Skeletal muscle tissue (tissue), 4 donors: ENCODE measurements around the gene SH3D19. TPM values are rescaled to one million over a fixed set of nuclear protein-coding genes. Genes with fewer than 3 reads are reported as not detected.
A peak's percentile ranks its signal among the peaks of the same experiment; 100 is the strongest.
"Not testable (repeated sequence)": the region's sequence is repeated elsewhere in the genome, so short reads cannot be mapped to it uniquely, and the experiment has no call there.

Experiments used
- H3K27ac ChIP-seq: one replicate; pipeline ENCODE4 v1.7.0; 2013; ENCODE audit warnings: mild to moderate bottlenecking, low read depth, low read length, inconsistent platforms
- H3K27me3 ChIP-seq, 3 donors: one replicate each; pipeline ENCODE4 v1.7.0; 2013; ENCODE audit warnings: low read length in 3 of 3; ENCODE audit not compliant: control insufficient read depth in 3 of 3, insufficient read depth in 3 of 3
- H3K36me3 ChIP-seq, 3 donors: one replicate each; pipeline ENCODE4 v1.7.0; 2013; ENCODE audit warnings: low read length in 3 of 3; ENCODE audit not compliant: control insufficient read depth in 3 of 3, insufficient read depth in 3 of 3
- H3K4me1 ChIP-seq, 3 donors: one replicate each; pipeline ENCODE4 v1.7.0; 2013; ENCODE audit warnings: low read length in 3 of 3, mild to moderate bottlenecking in 3 of 3; ENCODE audit not compliant: control insufficient read depth in 3 of 3, insufficient read depth in 3 of 3
- H3K4me3 ChIP-seq, 3 donors: one replicate each; pipeline ENCODE4 v1.7.0; 2013; ENCODE audit warnings: low read length in 3 of 3
- H3K9ac ChIP-seq, 3 donors: one replicate each; pipeline ENCODE4 v1.7.0; 2013; ENCODE audit warnings: low read length in 3 of 3, mild to moderate bottlenecking in 3 of 3, moderate library complexity in 2 of 3, low read depth in 1 of 3
- H3K9me3 ChIP-seq, 3 donors: one replicate each; pipeline ENCODE4 v1.7.0; 2013; ENCODE audit warnings: low read length in 3 of 3; ENCODE audit not compliant: control insufficient read depth in 3 of 3
- total RNA-seq: library from RNA; depleted of rRNA; stranded (reverse); fragments of >200 nt; gene quantifications from one replicate; pipeline ENCODE4 v1.2.3, GENCODE V29; 2014
- donor health status: Osteomylitis.

SH3D19 gene
- total RNA-seq, 1 donor from 2014 or later: 20.4 TPM

DNA sequence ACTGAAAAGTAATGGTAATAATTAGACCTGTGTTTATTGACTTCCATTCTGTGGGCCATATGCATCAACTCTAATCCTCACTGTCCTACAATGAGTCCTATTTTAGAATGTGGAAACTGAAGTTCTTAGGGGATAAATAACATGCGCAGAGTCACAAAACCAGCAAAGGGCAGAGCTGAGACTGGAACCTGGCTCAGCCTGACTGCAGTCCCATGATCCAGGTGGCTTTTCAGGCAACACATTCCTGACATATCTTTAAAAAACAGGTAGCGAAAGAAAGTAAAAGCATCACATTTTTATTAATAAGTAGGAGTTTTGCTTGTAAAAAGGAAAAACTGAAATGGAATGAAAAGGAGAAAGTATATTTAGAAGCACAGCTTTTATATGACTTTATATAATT lies 83.1 kb downstream of the SH3D19 start:
- Histone ChIP-seq H3K4me3 (no peak overlapping the region), H3K9ac (no peak overlapping the region), H3K36me3 (no peaks in the 10 kb centered on the region), H3K27ac (no peak overlapping the region), H3K4me1 (no peaks in the 10 kb centered on the region), H3K27me3 (no peaks in the 10 kb centered on the region), H3K9me3 (no peaks in the 10 kb centered on the region)

DNA sequence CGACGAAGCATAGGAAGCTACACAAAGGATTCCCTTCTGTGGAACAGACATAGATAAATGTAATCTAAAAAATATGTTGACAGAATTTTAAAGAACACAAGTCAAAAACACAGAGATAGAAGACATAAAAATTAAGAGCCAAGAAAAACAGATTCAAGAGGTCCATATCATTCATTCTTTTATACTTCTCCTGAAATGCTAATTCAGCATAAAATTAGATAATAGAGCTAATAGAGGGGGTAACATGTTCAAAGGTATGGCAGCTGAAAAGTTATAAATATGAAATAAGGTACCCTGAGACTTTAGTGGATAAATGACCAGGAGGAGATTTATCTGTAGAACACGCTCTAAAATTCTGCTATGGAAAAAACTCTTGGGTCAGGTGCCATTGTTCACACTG lies 85.8 kb downstream of the SH3D19 start:
- Histone ChIP-seq H3K27ac (no peak overlapping the region), H3K4me1 (no peaks in the 10 kb centered on the region), H3K27me3 (no peaks in the 10 kb centered on the region), H3K9ac (no peak overlapping the region), H3K36me3 (no peaks in the 10 kb centered on the region), H3K4me3 (no peak overlapping the region), H3K9me3 (no peaks in the 10 kb centered on the region)

- Histone ChIP-seq H3K27ac (no peak overlapping the region), H3K36me3 (no peaks in the 10 kb centered on the region), H3K9me3 (no peaks in the 10 kb centered on the region), H3K27me3 (no peaks in the 10 kb centered on the region), H3K9ac (no peak overlapping the region), H3K4me3 (no peak overlapping the region), H3K4me1 (no peaks in the 10 kb centered on the region)
Measured at GRCh38 chr4:151238477-151238876, 86.9 kb downstream of the SH3D19 start.

DNA sequence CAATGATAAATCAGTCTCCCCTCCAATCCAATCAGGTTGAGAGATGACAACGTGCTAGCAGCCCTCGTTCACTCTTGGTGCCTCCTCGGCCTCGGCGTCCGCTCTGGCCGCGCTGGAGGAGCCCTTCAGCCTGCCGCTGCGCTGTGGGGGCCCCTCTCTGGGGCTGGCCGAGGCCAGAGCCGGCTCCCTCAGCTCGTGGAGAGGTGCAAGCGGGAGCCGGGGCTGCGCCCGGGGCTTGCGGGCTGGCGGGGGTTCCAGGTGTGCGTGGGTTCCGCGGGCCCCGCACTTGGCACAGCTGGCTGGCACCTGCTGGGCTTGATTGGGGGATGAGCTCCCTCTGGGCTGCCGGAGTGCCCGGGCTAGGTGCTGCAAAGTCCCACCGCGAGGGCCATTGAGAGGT lies 89.4 kb downstream of the SH3D19 start:
- no peaks in the 10 kb centered on the region for H3K27me3 ChIP-seq
- H3K9me3 ChIP-seq: no peaks in the 10 kb centered on the region
- no peak overlapping the region for H3K4me3 ChIP-seq
- no peaks in the 10 kb centered on the region for H3K36me3 ChIP-seq
- peaks cover 4 to 7% (median 6%) of the 10 kb centered on the region in 3 donors for H3K4me1 ChIP-seq
- no peak overlapping the region for H3K27ac ChIP-seq
- H3K9ac ChIP-seq: no peak overlapping the region

DNA sequence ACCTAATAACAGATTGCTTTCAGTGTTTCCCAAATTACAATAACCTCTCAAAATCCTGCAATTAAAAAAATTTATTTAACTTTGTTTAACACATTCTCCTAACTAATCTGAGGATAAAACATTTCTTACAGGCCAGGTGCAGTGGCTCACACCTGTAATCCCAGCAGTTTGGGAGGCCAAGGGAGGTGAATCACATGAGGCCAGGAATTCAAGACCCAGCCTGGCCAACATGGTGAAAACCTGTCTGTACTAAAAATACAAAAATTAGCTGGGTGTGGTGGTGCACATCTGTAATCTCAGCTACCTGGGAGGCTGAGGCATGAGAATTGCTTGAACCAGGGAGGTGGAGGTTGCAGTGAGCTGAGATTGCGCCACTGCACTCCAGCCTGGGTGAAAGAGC lies 90.0 kb downstream of the SH3D19 start:
- not testable (repeated sequence) for H3K9me3 ChIP-seq, H3K9ac ChIP-seq, H3K27ac ChIP-seq, H3K27me3 ChIP-seq, H3K4me3 ChIP-seq, H3K4me1 ChIP-seq, H3K36me3 ChIP-seq

DNA sequence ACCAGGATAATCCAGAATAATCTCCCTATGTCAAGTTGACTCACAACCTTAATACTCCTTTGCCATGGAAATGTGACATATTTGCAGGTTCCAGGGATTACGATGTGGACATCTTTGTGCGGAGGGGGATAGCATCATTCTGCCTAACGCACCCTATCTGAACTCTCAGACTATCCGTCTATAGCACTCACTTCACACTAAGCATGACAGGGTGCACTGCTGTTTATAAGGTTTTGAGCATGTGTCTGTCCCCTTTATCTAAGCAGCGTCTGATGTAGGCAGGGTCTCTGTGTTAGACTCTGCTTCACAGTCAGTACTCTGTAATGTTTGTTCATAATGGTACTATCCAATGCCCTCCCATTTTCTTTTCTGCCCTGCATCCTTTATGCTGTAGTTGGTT lies 91.8 kb downstream of the SH3D19 start:
- Histone ChIP-seq H3K4me1 (peaks cover 4 to 7% (median 6%) of the 10 kb centered on the region in 3 donors), H3K36me3 (no peaks in the 10 kb centered on the region), H3K9ac (no peak overlapping the region), H3K27me3 (no peaks in the 10 kb centered on the region), H3K4me3 (no peak overlapping the region), H3K9me3 (no peaks in the 10 kb centered on the region), H3K27ac (no peak overlapping the region)

DNA sequence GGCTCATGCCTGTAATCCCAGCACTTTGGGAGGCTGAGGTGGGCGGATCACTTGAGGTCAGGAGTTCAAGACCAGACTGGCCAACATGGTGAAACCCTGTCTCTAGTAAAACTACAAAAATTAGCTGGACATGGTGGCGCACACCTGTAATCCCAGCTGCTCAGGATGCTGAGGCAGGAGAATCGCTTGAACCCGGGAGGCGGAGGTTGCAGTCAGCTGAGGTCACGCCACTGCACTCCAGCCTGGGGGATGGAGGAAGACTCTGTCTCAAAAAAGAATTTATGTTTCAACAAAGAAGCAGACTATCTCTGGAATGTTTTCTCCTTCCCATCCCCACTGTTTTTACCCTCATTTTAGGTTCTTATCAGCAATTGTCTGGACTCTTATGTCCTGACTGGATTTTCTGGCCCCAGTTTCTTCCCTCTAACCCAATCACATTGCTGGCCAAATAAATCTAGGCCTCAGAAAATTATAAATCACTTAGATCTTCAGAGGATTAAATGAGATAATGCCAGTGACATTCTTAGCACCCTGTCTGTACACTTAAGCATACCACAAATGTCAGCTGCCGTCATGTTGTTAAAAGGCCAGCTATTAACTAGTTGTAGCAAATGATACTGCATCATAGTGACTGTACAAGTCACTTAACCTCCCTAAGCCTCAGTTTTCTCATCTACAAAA lies 93.3 kb downstream of the SH3D19 start:
- H3K4me3 ChIP-seq: no peak overlapping the region
- H3K27me3 ChIP-seq: no peaks in the 10 kb centered on the region

GRCh38 chr4:151228189-151229119 lies 97.0 kb downstream of the SH3D19 start:
- Histone ChIP-seq H3K4me1 (peaks cover 4 to 13% (median 6%) of the 10 kb centered on the region in 3 donors), H3K4me3 (peak overlapping the region in 1 of 3 donors; percentile 72), H3K9ac (no peak overlapping the region), H3K9me3 (no peaks in the 10 kb centered on the region), H3K27ac (peak overlapping the region; percentile 72), H3K36me3 (no peaks in the 10 kb centered on the region), H3K27me3 (no peaks in the 10 kb centered on the region)

More for the DNA sequence above, 93.3 kb downstream of the SH3D19 start:
- H3K27ac ChIP-seq: no peak overlapping the region
- H3K36me3 ChIP-seq: no peaks in the 10 kb centered on the region
- H3K9ac ChIP-seq: no peak overlapping the region
- H3K4me1 ChIP-seq: peaks cover 4 to 13% (median 6%) of the 10 kb centered on the region in 3 donors
- no peaks in the 10 kb centered on the region for H3K9me3 ChIP-seq

DNA sequence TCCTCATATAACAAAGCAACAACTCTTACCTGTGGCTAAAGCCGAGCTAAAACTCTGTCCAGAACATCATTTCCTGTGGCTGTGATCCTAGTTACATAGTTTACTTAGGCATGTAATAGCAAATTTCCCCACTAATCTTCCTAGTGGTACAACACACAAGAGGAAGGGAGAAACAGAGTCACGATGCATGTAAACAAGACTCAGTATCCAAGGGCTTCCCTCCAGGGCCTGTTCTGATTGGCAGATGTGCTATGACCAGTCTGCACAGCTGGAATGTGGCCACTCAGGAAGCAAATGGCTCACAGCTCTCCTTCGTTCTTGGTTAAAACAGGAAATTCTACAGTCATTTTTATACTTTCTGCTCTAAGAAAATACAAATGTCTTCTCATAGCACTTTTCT lies 97.7 kb downstream of the SH3D19 start:
- Histone ChIP-seq H3K27me3 (no peaks in the 10 kb centered on the region), H3K27ac (peak overlapping the region; percentile 72), H3K4me3 (peak overlapping the region in 2 of 3 donors; percentile 25 to 72), H3K4me1 (peaks cover 4 to 13% (median 5%) of the 10 kb centered on the region in 3 donors), H3K36me3 (no peaks in the 10 kb centered on the region), H3K9ac (peak overlapping the region in 2 of 3 donors; percentile 0 to 66), H3K9me3 (no peaks in the 10 kb centered on the region)

GRCh38 chr4:151227172-151227571 lies 98.2 kb downstream of the SH3D19 start:
- Histone ChIP-seq H3K4me3 (peak overlapping the region in 1 of 3 donors; percentile 72), H3K36me3 (no peaks in the 10 kb centered on the region), H3K27ac (peak overlapping the region; percentile 72), H3K9ac (peak overlapping the region in 2 of 3 donors; percentile 0 to 66), H3K4me1 (peaks cover 0 to 7% (median 4%) of the 10 kb centered on the region in 3 donors), H3K9me3 (no peaks in the 10 kb centered on the region), H3K27me3 (no peaks in the 10 kb centered on the region)
